OCI-LY3 (cell line): ENCODE results near the gene SERPINB3.

ENCODE experiments used
- H2AFZ ChIP-seq: fragments of 200-600, 300-600 bp; shearing (Covaris generic); 2 replicates; pipeline ENCODE4 v1.6.0; 2014; ENCODE audit warnings: antibody characterized with exemption, low read depth, low read length
- H3K27ac ChIP-seq: fragments of 200-600, 300-600 bp; sonication (generic); 2 replicates; pipeline ENCODE4 v1.5.1; 2014; ENCODE audit warnings: mild to moderate bottlenecking, low read length, moderate library complexity, mixed read lengths
- H3K27me3 ChIP-seq: fragments of 200-600, 300-600 bp; sonication (generic); 2 replicates; pipeline ENCODE4 v1.6.1; 2014; ENCODE audit warnings: low read depth, low read length, mixed read lengths
- H3K36me3 ChIP-seq: fragments of 200-600, 300-600 bp; sonication (generic); replicated peaks from 2 replicates; pipeline ENCODE3; 2014; ENCODE audit warnings: low read depth, low read length, mixed read lengths
- H3K4me1 ChIP-seq: fragments of 300-600, 200-600 bp; sonication (generic); 2 replicates; pipeline ENCODE4 v1.6.1; 2014; ENCODE audit warnings: low read length, mixed read lengths
- H3K4me2 ChIP-seq: fragments of 200-600, 300-600 bp; sonication (generic); 2 replicates; pipeline ENCODE4 v1.6.1; 2014; ENCODE audit warnings: low read length, mixed read lengths
- H3K4me3 ChIP-seq: fragments of 300-600, 200-600 bp; sonication (generic); 2 replicates; pipeline ENCODE4 v1.5.1; 2014; ENCODE audit warnings: antibody characterized with exemption, mild to moderate bottlenecking, low read length, moderate library complexity
- H3K79me2 ChIP-seq: fragments of 300-600, 200-600 bp; shearing (Covaris generic); 2 replicates; pipeline ENCODE4 v1.6.1; 2014; ENCODE audit warnings: mild to moderate bottlenecking, low read length, mixed read lengths
- H3K9ac ChIP-seq: fragments of 300-600, 200-600 bp; shearing (Covaris generic); 2 replicates; pipeline ENCODE4 v1.6.0; 2014; ENCODE audit warnings: mild to moderate bottlenecking, low read length, moderate library complexity
- H3K9me3 ChIP-seq: fragments of 200-600, 300-600 bp; shearing (Covaris generic); 2 replicates; pipeline ENCODE4 v1.6.1; 2014; ENCODE audit warnings: low read length, mixed read lengths; ENCODE audit not compliant: insufficient read depth
- H4K20me1 ChIP-seq: fragments of 200-600, 300-600 bp; sonication (generic); 2 replicates; pipeline ENCODE4 v1.6.1; 2016; ENCODE audit warnings: low read length, mixed read lengths; ENCODE audit not compliant: insufficient read depth
- EZH2phosphoT487 ChIP-seq: fragments of 200-600 bp; shearing (Covaris generic); IDR thresholded peaks from 2 replicates; pipeline ENCODE4 v1.6.1; 2018; ENCODE audit warnings: antibody characterized with exemption, mixed run types, low read depth
- TF ChIP-seq, protein P1 (sequence below): fragments of 200-600, 300-600 bp; sonication (generic); IDR thresholded peaks from 2 replicates; pipeline ENCODE4 v1.5.1; 2014; ENCODE audit warnings: antibody characterized with exemption, low read length, low read depth

Gene SERPINB3

DNA sequence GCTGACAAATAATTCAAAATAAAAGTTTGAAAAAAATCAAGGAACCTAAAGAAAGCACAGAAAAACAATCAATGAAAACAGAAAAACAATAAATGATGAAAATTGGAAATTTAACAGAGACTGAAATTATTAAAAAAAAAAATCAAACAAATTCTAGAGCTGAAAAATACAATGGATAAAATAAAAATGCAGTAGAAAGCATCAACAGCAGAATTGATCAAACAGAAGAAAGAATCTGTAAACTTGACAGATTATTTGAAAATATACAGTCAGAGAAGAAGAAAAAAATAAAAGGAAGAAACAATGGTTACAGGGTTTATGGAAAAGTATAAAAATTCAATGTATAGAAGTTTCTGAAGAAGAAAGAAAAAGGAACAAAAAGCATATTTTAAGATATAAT lies 33.9 kb downstream of the SERPINB3 start:
- TF ChIP-seq, protein P1, sequence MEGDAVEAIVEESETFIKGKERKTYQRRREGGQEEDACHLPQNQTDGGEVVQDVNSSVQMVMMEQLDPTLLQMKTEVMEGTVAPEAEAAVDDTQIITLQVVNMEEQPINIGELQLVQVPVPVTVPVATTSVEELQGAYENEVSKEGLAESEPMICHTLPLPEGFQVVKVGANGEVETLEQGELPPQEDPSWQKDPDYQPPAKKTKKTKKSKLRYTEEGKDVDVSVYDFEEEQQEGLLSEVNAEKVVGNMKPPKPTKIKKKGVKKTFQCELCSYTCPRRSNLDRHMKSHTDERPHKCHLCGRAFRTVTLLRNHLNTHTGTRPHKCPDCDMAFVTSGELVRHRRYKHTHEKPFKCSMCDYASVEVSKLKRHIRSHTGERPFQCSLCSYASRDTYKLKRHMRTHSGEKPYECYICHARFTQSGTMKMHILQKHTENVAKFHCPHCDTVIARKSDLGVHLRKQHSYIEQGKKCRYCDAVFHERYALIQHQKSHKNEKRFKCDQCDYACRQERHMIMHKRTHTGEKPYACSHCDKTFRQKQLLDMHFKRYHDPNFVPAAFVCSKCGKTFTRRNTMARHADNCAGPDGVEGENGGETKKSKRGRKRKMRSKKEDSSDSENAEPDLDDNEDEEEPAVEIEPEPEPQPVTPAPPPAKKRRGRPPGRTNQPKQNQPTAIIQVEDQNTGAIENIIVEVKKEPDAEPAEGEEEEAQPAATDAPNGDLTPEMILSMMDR = no peak
- TF ChIP-seq EZH2phosphoT487 = no peak
- H3K27me3 ChIP-seq = no peaks in the 10 kb centered on the region
- peaks cover 69% of the 10 kb centered on the region for H3K9me3 ChIP-seq
- H3K9ac ChIP-seq = no peak overlapping the region
- H3K36me3 ChIP-seq = peaks cover 23% of the 10 kb centered on the region
- H3K4me3 ChIP-seq = no peak overlapping the region
- H3K27ac ChIP-seq = no peak overlapping the region
- no peaks in the 10 kb centered on the region for H4K20me1 ChIP-seq
- H3K79me2 ChIP-seq = no peaks in the 10 kb centered on the region
- no peak overlapping the region for H2AFZ ChIP-seq
- no peak overlapping the region for H3K4me2 ChIP-seq
- H3K4me1 ChIP-seq = no peaks in the 10 kb centered on the region

DNA sequence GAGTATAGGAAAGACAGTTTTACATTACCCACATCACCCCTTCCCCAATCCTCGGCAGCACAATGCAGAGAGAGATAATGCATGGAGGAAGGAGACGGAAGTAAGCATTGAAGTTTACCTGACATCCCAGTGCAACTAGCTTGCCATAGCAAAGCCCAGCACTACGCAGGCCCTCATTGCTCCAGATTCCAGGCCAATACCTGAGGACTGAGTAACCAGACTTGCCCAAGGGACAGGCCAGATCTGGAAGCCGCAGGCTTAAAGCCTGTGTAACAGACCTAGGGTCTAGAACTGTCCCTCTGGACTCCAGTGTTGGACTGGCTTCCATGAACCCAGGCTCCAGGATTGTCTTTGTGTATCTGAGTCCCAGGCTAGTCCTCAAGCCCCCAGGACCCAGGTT lies 35.3 kb downstream of the SERPINB3 start:
- Histone ChIP-seq H2AFZ (no peak overlapping the region), H3K27me3 (no peaks in the 10 kb centered on the region), H3K4me2 (no peak overlapping the region), H4K20me1 (no peaks in the 10 kb centered on the region), H3K36me3 (peaks cover 24% of the 10 kb centered on the region), H3K9me3 (peaks cover 70% of the 10 kb centered on the region), H3K4me3 (no peak overlapping the region), H3K79me2 (no peaks in the 10 kb centered on the region), H3K27ac (no peak overlapping the region), H3K4me1 (no peaks in the 10 kb centered on the region), H3K9ac (no peak overlapping the region)
- TF ChIP-seq, protein P1 = no peak
- no peak for TF ChIP-seq EZH2phosphoT487

DNA sequence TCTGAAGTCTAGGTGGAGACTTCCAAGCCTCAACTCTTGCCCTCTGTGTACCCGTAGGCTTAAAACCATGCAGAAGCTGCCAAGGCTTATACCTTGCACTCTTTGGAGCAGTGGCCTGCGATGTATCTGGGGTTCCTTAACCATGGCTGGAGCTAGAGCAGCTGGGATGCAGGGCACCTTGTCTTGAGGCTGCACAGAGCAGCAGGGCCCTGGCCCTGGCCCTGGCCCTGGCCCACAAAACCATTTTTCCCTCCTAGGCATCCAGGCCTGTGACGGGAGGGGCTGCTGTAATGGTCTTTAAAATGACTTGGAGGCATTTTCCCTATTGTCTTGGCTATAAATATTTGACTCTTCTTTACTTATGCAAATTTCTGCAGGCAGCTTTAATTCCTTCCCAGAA lies 36.8 kb downstream of the SERPINB3 start:
- no peaks in the 10 kb centered on the region for H3K79me2 ChIP-seq
- H3K9ac ChIP-seq = no peak overlapping the region
- H3K4me1 ChIP-seq = no peaks in the 10 kb centered on the region
- no peak overlapping the region for H3K4me3 ChIP-seq
- H4K20me1 ChIP-seq = no peaks in the 10 kb centered on the region
- TF ChIP-seq, protein P1 = no peak
- TF ChIP-seq EZH2phosphoT487 = no peak
- H2AFZ ChIP-seq = no peak overlapping the region
- H3K36me3 ChIP-seq = peaks cover 25% of the 10 kb centered on the region
- H3K4me2 ChIP-seq = no peak overlapping the region
- H3K27ac ChIP-seq = no peak overlapping the region
- no peaks in the 10 kb centered on the region for H3K27me3 ChIP-seq
- H3K9me3 ChIP-seq = peaks cover 68% of the 10 kb centered on the region

DNA sequence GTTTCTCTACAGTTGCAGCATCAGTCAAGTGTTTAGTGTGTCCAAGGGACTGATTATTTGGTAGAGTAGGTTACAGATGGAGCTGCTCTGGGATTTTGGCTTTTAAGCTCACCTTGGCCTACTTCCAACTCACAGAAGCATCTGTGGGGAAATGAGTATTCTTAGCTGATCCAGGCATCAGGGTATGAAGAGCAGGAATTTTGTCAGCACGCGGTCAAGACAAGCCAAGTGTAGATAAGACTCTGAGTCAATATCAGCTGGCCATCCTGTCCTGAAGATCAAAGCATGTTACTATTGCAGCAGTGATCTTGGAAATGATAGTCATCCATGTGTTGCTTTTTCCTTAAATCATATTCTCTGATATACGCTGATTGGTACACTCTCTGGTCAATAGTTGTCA lies 42.0 kb downstream of the SERPINB3 start:
- no peaks in the 10 kb centered on the region for H3K79me2 ChIP-seq

More for the DNA sequence above, 42.0 kb downstream of the SERPINB3 start:
- Histone ChIP-seq H2AFZ (no peak overlapping the region), H3K4me1 (peaks cover 6% of the 10 kb centered on the region), H3K9me3 (peaks cover 33% of the 10 kb centered on the region), H3K4me3 (no peak overlapping the region), H3K27me3 (no peaks in the 10 kb centered on the region), H3K4me2 (no peak overlapping the region), H4K20me1 (no peaks in the 10 kb centered on the region), H3K36me3 (peaks cover 6% of the 10 kb centered on the region), H3K27ac (no peak overlapping the region), H3K9ac (no peak overlapping the region)
- TF ChIP-seq, protein P1 = no peak
- no peak for TF ChIP-seq EZH2phosphoT487
